IMR-90 (cell line): ENCODE data around the gene MECP2.

ENCODE experiments used
- CEBPB ChIP-seq: IDR thresholded peaks from 2 replicates; pipeline ENCODE4 v1.6.1; 2012; ENCODE audit warnings: low read depth, low read length, improper control_type of control experiment
- MAFK ChIP-seq: IDR thresholded peaks from 2 replicates; pipeline ENCODE4 v1.6.1; 2012; ENCODE audit warnings: low read depth, low read length, improper control_type of control experiment
- MAZ ChIP-seq: IDR thresholded peaks from 2 replicates; pipeline ENCODE4 v1.6.1; 2012; ENCODE audit warnings: low read depth, mild to moderate bottlenecking, low read length, improper control_type of control experiment, moderate library complexity, borderline replicate concordance
- POLR2A ChIP-seq: IDR thresholded peaks from 2 replicates; pipeline ENCODE4 v1.6.1; 2012; ENCODE audit warnings: mild to moderate bottlenecking, low read depth, low read length
- RFX5 ChIP-seq: IDR thresholded peaks from 2 replicates; pipeline ENCODE4 v1.8.0; 2012; ENCODE audit warnings: low read depth, mild to moderate bottlenecking, low read length, moderate library complexity
- SMC3 ChIP-seq: fragments of 150-350 bp; IDR thresholded peaks from 2 replicates; pipeline ENCODE4 v1.6.1; 2016; ENCODE audit warnings: low read depth, mild to moderate bottlenecking, antibody characterized with exemption, low read length, moderate library complexity
- TF ChIP-seq, protein P1 (sequence below): conservative IDR thresholded peaks from 2 replicates; pipeline ENCODE4 v1.5.1; 2012; ENCODE audit warnings: mild to moderate bottlenecking, low read depth, low read length, improper control_type of control experiment

DNA sequence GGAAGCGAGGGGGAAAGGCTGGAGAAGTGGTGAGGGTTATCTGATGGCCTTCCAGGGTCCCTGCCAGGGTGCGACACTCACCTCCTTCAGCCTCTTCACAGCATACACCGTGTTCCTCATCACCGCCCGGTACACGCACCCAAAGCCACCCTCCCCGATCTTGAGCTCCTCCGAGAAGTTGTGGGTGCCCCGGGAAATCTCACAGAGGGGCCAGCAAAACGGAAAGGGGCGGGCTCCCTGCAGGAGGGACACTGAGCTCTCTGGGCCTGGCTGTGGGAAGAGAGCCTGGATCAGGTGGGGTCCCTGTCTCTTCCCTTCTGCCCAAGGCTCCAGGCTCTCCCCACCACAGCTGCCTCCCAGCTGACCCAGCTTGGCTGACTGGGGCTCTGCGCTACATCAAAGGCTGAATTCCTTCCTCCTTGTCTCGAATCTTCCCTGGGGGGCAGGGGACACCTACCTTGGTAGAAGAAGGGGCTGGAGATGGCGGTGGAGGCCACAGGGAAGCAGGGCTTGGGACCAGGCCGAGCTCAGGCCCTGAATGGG lies 78.9 kb downstream of the MECP2 start:
- TF ChIP-seq, protein P1, sequence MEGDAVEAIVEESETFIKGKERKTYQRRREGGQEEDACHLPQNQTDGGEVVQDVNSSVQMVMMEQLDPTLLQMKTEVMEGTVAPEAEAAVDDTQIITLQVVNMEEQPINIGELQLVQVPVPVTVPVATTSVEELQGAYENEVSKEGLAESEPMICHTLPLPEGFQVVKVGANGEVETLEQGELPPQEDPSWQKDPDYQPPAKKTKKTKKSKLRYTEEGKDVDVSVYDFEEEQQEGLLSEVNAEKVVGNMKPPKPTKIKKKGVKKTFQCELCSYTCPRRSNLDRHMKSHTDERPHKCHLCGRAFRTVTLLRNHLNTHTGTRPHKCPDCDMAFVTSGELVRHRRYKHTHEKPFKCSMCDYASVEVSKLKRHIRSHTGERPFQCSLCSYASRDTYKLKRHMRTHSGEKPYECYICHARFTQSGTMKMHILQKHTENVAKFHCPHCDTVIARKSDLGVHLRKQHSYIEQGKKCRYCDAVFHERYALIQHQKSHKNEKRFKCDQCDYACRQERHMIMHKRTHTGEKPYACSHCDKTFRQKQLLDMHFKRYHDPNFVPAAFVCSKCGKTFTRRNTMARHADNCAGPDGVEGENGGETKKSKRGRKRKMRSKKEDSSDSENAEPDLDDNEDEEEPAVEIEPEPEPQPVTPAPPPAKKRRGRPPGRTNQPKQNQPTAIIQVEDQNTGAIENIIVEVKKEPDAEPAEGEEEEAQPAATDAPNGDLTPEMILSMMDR = no peak
- TF ChIP-seq MAFK = no peak
- TF ChIP-seq RFX5 = no peak
- TF ChIP-seq CEBPB = no peak
- no peak for TF ChIP-seq POLR2A
- no peak for TF ChIP-seq MAZ
- TF ChIP-seq SMC3 = no peak
